Natural killer cell (primary cell): ENCODE measurements around the gene AMT. TPM values are rescaled to one million over a fixed set of nuclear protein-coding genes. Genes with fewer than 3 reads are reported as not detected.
A peak's percentile ranks its signal among the peaks of the same experiment; 100 is the strongest.

ENCODE experiments used
- ATAC-seq, 3 donors: fragments of 150-1000 bp in 2 of 3; fragments of 200-7000 bp in 1 of 3; cut with Tn5 transposase; 1 replicate in 1 of 3; 2 replicates in 2 of 3; pipeline ENCODE4 v1.10.0; 2021; ENCODE audit warnings: mild to moderate bottlenecking in 2 of 3, moderate library complexity in 2 of 3
- DNase-seq, 2 donors: peaks; one replicate each; pipeline versions ENCODE4 v3.0.0 to v3.0.0-alpha.2; 2013 to 2021; ENCODE audit warnings: mixed read lengths in 1 of 2
- H3K27ac ChIP-seq: one replicate; pipeline ENCODE4 v1.5.1; 2013; ENCODE audit warnings: mild to moderate bottlenecking, low read length
- H3K27me3 ChIP-seq: one replicate; pipeline ENCODE4 v1.6.1; 2013; ENCODE audit warnings: low read length; ENCODE audit not compliant: control insufficient read depth, insufficient read depth
- H3K36me3 ChIP-seq: one replicate; pipeline ENCODE4 v1.6.1; 2013; ENCODE audit warnings: low read length; ENCODE audit not compliant: control insufficient read depth, insufficient read depth
- H3K4me1 ChIP-seq: one replicate; pipeline ENCODE4 v1.6.1; 2013; ENCODE audit warnings: low read length; ENCODE audit not compliant: control insufficient read depth, insufficient read depth
- H3K4me3 ChIP-seq: one replicate; pipeline ENCODE4 v1.5.1; 2013; ENCODE audit warnings: low read length
- H3K9me3 ChIP-seq: one replicate; pipeline ENCODE4 v1.6.1; 2013; ENCODE audit warnings: low read length; ENCODE audit not compliant: control insufficient read depth, insufficient read depth
- H3K27ac Mint-ChIP-seq, 2 donors: one replicate each; pipeline ENCODE4 v1.8.0; 2022; ENCODE audit warnings: mild to moderate bottlenecking in 2 of 2, mixed read lengths in 2 of 2, moderate library complexity in 1 of 2
- H3K27me3 Mint-ChIP-seq, 2 donors: one replicate each; pipeline ENCODE4 v1.8.0; 2022; ENCODE audit warnings: low read depth in 2 of 2, mixed read lengths in 2 of 2
- H3K36me3 Mint-ChIP-seq: one replicate; pipeline ENCODE4 v1.8.0; 2022; ENCODE audit warnings: mixed read lengths
- H3K4me1 Mint-ChIP-seq, 2 donors: one replicate each; pipeline ENCODE4 v1.8.0; 2022; ENCODE audit warnings: mixed read lengths in 2 of 2
- H3K4me3 Mint-ChIP-seq: one replicate; pipeline ENCODE4 v1.8.0; 2022; ENCODE audit warnings: mild to moderate bottlenecking, moderate library complexity, mixed read lengths
- H3K9me3 Mint-ChIP-seq, 2 donors: one replicate each; pipeline ENCODE4 v1.8.0; 2022; ENCODE audit warnings: mixed read lengths in 2 of 2
- whole genome bisulfite sequencing: methylation state at CpG from one replicate; pipeline ENCODE4 v1.1.7; 2013; ENCODE audit warnings: missing lambda C conversion rate; ENCODE audit not compliant: insufficient coverage; 5-methylcytosine and 5-hydroxymethylcytosine counted together
- intact Hi-C: fragments of 100-400 bp; cut with micrococcal nuclease; formaldehyde crosslinking; loops from one replicate; pipeline ENCODE4 v1.14.2; 2022
- total RNA-seq, 4 donors: library from RNA; stranded (reverse); fragments of 120-200 nt in 1 of 4; gene quantifications; one replicate each; pipeline versions ENCODE4 v1.2.3 to v1.2.4, GENCODE V29; 2013 to 2022
- TF ChIP-seq, protein P1 (sequence below): fragments of 200-600 bp; IDR thresholded peaks from one replicate; pipeline ENCODE4 v1.8.0; 2022; ENCODE audit warnings: antibody characterized with exemption

Gene AMT
- total RNA-seq, 3 donors from 2014 or later (not counting 1 experiment from before 2014, with no cell fraction given): 13.4 to 14.2 (median 14.0) TPM

DNA sequence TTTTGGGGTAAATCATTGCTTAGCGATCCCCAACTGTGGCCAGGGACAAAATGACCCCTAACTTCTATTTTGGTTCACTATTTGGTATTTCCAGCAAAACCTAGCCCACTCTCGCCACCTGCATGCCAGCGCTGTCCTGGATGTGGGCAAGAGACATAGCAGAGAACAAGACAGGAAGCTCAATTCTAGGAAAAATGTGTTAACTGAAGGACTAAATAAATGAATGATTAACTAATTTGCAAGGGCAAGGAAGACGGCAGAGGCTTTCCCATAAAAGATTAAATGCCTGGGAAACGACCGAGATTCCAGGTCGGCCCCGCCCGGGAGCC is 6.4 kb upstream of the AMT start:
- TF ChIP-seq, protein P1, sequence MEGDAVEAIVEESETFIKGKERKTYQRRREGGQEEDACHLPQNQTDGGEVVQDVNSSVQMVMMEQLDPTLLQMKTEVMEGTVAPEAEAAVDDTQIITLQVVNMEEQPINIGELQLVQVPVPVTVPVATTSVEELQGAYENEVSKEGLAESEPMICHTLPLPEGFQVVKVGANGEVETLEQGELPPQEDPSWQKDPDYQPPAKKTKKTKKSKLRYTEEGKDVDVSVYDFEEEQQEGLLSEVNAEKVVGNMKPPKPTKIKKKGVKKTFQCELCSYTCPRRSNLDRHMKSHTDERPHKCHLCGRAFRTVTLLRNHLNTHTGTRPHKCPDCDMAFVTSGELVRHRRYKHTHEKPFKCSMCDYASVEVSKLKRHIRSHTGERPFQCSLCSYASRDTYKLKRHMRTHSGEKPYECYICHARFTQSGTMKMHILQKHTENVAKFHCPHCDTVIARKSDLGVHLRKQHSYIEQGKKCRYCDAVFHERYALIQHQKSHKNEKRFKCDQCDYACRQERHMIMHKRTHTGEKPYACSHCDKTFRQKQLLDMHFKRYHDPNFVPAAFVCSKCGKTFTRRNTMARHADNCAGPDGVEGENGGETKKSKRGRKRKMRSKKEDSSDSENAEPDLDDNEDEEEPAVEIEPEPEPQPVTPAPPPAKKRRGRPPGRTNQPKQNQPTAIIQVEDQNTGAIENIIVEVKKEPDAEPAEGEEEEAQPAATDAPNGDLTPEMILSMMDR: no peak
- intact Hi-C loops: loop anchor here (1.0 kb wide), 1 partner anchor 16 kb away; the partner anchor contains the start of gene TCTA
- no peak for DNase-seq
- H3K4me1 Mint-ChIP-seq: peaks cover 18 to 19% of the 10 kb centered on the region in 2 donors
- H3K4me3 Mint-ChIP-seq: peak overlapping the region; percentile 98
- WGBS: 3% methylated on average over 9 of the region's 9 CpGs
- H3K27ac ChIP-seq: peak overlapping the region; percentile 76
- H3K9me3 ChIP-seq: no peaks in the 10 kb centered on the region
- H3K4me1 ChIP-seq: peaks cover 24% of the 10 kb centered on the region
- no peaks in the 10 kb centered on the region for H3K9me3 Mint-ChIP-seq
- no peak for ATAC-seq
- H3K27me3 ChIP-seq: no peaks in the 10 kb centered on the region
- no peaks in the 10 kb centered on the region for H3K36me3 Mint-ChIP-seq
- H3K27ac Mint-ChIP-seq: peak overlapping the region; percentile 91 to 94
- peak overlapping the region; percentile 72 for H3K4me3 ChIP-seq
- no peaks in the 10 kb centered on the region for H3K27me3 Mint-ChIP-seq
- H3K36me3 ChIP-seq: peaks cover 11% of the 10 kb centered on the region

DNA sequence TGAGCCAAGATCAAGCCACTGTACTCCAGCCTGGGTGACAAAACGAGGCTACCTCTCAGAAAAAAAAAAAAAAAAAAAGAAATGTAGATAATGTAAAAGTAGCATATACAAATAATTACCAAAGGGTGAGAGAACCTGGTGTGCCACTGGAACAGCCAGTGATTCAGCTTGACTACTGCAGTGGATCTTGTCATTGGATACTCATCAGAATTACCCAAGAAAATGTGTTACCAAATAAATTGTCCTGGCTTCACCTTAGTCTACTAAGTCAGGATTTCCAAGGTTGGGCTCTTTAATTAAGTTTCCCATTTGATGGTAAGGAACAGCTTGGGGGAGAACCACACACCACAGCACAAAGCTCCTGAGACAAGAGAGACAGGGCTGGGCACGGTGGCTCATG is 5.3 kb upstream of the AMT start:
- DNase-seq (no peak), ATAC-seq (no peak)
- Mint-ChIP-seq H3K9me3 (no peaks in the 10 kb centered on the region), H3K27me3 (no peaks in the 10 kb centered on the region), H3K4me3 (peak overlapping the region; percentile 98), H3K4me1 (peaks cover 18 to 19% of the 10 kb centered on the region in 2 donors), H3K36me3 (no peaks in the 10 kb centered on the region), H3K27ac (no peak overlapping the region)
- Histone ChIP-seq H3K27me3 (no peaks in the 10 kb centered on the region), H3K4me3 (no peak overlapping the region), H3K9me3 (no peaks in the 10 kb centered on the region), H3K27ac (no peak overlapping the region), H3K4me1 (peaks cover 28% of the 10 kb centered on the region), H3K36me3 (peaks cover 11% of the 10 kb centered on the region)
- TF ChIP-seq, protein P1: no peak
- WGBS: 100% methylated on average over 1 of the region's 2 CpGs
- intact Hi-C loops: no loop called here

DNA sequence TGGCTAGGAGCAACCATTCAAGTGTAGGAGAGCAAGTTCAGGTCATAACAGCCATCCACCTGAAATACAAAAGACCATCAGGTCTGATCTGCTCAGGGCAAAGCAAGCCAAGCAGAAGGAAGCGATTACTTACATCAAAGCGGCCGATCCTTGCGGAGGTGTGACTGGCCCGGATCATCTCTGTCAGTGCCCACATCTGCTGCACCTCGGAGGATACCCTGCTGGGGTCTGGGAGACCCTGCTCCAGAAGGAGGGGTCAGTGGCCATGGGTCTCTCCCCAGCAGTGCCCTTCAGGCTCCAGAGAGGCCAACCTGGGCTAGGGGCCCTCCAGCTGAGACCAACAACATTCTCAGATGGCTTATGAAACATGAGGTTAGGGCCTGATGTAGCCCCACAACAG is 2.5 kb upstream of the AMT start:
- no peak overlapping the region for H3K27ac Mint-ChIP-seq
- H3K9me3 ChIP-seq: no peaks in the 10 kb centered on the region
- H3K27me3 Mint-ChIP-seq: no peaks in the 10 kb centered on the region
- no peaks in the 10 kb centered on the region for H3K9me3 Mint-ChIP-seq
- DNase-seq (no peak), ATAC-seq (no peak)
- H3K36me3 Mint-ChIP-seq: no peaks in the 10 kb centered on the region
- no peaks in the 10 kb centered on the region for H3K27me3 ChIP-seq
- TF ChIP-seq, protein P1: no peak
- WGBS: 97% methylated on average over 6 of the region's 6 CpGs
- H3K4me1 Mint-ChIP-seq: peaks cover 28 to 38% of the 10 kb centered on the region in 2 donors
- no peak overlapping the region for H3K4me3 ChIP-seq
- peaks cover 11% of the 10 kb centered on the region for H3K36me3 ChIP-seq
- no peak overlapping the region for H3K27ac ChIP-seq
- H3K4me3 Mint-ChIP-seq: no peak overlapping the region
- peaks cover 36% of the 10 kb centered on the region for H3K4me1 ChIP-seq
- intact Hi-C loops: no loop called here

DNA sequence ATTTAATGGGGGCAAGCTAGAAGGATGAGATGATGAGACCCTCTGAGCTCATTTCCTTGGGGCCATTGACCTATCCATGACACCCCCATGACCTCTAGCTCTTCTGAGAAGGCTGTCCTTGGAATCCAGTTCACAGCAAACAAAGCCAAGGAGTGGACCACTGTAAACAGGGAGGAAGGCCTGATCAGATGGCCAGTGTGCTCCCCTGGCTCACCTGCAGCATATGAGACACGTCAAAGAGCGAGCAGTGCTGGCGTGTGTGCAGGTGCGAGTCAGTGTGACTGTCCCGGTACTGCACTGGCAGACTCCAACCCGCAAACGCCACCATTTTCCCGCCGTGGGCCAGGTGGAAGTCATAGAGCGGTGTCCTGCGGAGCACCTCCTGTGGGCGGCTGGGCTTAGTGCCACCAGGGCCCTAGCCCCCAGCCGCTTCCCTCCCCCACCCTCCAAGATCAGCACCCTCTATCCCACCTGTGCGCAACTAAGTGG is 339 bp downstream of the AMT start:
- H3K4me3 Mint-ChIP-seq: peak overlapping the region; percentile 47
- DNase-seq: no peak
- H3K9me3 Mint-ChIP-seq: no peaks in the 10 kb centered on the region
- peaks cover 11% of the 10 kb centered on the region for H3K36me3 ChIP-seq
- H3K4me1 Mint-ChIP-seq: peaks cover 38 to 50% of the 10 kb centered on the region in 2 donors
- WGBS: 43% methylated on average over 14 of the region's 14 CpGs
- peaks cover 45% of the 10 kb centered on the region for H3K4me1 ChIP-seq
- peak overlapping the region; percentile 7 for H3K4me3 ChIP-seq
- H3K27me3 ChIP-seq: no peaks in the 10 kb centered on the region
- no peak overlapping the region for H3K27ac ChIP-seq
- no peaks in the 10 kb centered on the region for H3K9me3 ChIP-seq
- TF ChIP-seq, protein P1: no peak
- no peaks in the 10 kb centered on the region for H3K36me3 Mint-ChIP-seq
- intact Hi-C loops: no loop called here
- H3K27me3 Mint-ChIP-seq: no peaks in the 10 kb centered on the region
- peak; percentile 53 to 72 (median 66) for ATAC-seq
- peak overlapping the region in 1 of 2 donors; percentile 57 for H3K27ac Mint-ChIP-seq
